ENCODE measurements around the gene OGFOD1.

DNA sequence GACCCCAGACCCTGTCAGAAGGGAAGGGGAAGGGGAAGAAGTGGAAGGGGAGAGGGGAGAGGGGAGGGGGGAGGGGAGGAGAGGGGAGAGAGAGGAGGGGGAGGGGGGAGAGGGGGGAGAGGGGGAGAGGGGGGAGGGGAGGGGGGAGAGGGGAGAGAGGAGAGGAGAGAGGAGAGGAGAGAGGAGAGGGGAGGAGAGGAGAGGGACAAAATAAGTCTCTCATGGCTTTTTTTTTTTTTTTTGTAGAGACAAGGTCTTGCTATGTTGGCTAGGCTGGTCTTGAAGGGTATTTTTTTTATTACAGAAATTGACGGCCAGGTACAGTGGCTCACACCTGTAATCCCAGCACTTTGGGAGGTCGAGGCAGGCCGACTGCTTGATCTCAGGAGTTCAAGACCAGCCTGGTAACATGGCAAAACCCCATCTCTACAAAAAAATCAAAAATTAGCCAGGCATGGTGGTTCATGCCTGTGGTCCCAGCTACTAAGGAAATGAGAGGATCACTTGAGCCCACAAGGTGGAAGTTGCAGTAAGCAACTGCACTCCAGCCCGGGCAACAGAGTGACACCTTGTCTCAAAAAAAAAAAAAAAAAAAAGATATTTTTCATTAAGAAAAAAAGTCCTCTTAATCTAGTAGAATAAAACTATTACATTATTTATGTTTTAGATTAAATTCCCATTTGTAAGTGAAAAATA lies 45.2 kb upstream of the OGFOD1 start:
- TF ChIP-seq, protein P1, sequence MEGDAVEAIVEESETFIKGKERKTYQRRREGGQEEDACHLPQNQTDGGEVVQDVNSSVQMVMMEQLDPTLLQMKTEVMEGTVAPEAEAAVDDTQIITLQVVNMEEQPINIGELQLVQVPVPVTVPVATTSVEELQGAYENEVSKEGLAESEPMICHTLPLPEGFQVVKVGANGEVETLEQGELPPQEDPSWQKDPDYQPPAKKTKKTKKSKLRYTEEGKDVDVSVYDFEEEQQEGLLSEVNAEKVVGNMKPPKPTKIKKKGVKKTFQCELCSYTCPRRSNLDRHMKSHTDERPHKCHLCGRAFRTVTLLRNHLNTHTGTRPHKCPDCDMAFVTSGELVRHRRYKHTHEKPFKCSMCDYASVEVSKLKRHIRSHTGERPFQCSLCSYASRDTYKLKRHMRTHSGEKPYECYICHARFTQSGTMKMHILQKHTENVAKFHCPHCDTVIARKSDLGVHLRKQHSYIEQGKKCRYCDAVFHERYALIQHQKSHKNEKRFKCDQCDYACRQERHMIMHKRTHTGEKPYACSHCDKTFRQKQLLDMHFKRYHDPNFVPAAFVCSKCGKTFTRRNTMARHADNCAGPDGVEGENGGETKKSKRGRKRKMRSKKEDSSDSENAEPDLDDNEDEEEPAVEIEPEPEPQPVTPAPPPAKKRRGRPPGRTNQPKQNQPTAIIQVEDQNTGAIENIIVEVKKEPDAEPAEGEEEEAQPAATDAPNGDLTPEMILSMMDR (IDR thresholded peaks at IDR 0.05; ENCODE audit: insufficient read depth, low read length, poor library complexity, severe bottlenecking), result no peak
- no peak for TF ChIP-seq EZH2phosphoT487 (conservative IDR thresholded peaks at IDR 0.05; ENCODE audit: low read length)

Data from SU-DHL-6 (cell line).